HG02763 (cell line): ENCODE measurements around the gene HOXD3.

Experiments used
- ATAC-seq: cut with Tn5 transposase; IDR thresholded peaks from one replicate; pipeline ENCODE4 v1.9.1; 2021; ENCODE audit warnings: mild to moderate bottlenecking, moderate library complexity; ENCODE audit not compliant: unreplicated experiment

The HOXD3 gene

GRCh38 chr2:176121190-176122051 is 35.7 kb upstream of the HOXD3 start:
- ATAC-seq, result no peak

- ATAC-seq, result no peak
Measured at GRCh38 chr2:176122052-176122682, 34.9 kb upstream of the HOXD3 start.

GRCh38 chr2:176122683-176123410 is 34.3 kb upstream of the HOXD3 start, which contains the start of gene HOXD9:
Gene HOXD9, plus strand, starts transcription at chr2:176122719. Its CDS starts 50 bp downstream, at chr2:176122769.
- no peak for ATAC-seq

- no peak for ATAC-seq
Measured at GRCh38 chr2:176123411-176124109, 33.5 kb upstream of the HOXD3 start.

- ATAC-seq, result no peak
Measured at GRCh38 chr2:176124110-176124946, 32.8 kb upstream of the HOXD3 start.

GRCh38 chr2:176124947-176125771 is 31.9 kb upstream of the HOXD3 start:
- no peak for ATAC-seq

GRCh38 chr2:176125772-176126054 is 31.4 kb upstream of the HOXD3 start:
- ATAC-seq, result no peak

- ATAC-seq, result no peak
Measured at GRCh38 chr2:176126929-176127773, 30.0 kb upstream of the HOXD3 start.

GRCh38 chr2:176127774-176128072 is 29.4 kb upstream of the HOXD3 start:
- ATAC-seq, result no peak

- ATAC-seq, result no peak
Measured at GRCh38 chr2:176128172-176128981, 28.7 kb upstream of the HOXD3 start.

GRCh38 chr2:176128982-176129796 is 27.9 kb upstream of the HOXD3 start, which contains the start of gene HOXD8:
Gene HOXD8, plus strand, starts transcription at chr2:176129705. Its CDS starts 662 bp downstream, at chr2:176130367.
- ATAC-seq, result no peak

GRCh38 chr2:176129813-176130146 is 27.3 kb upstream of the HOXD3 start:
- ATAC-seq, result no peak

GRCh38 chr2:176130147-176130956 is 26.8 kb upstream of the HOXD3 start:
- no peak for ATAC-seq

GRCh38 chr2:176130957-176131847 is 25.9 kb upstream of the HOXD3 start:
- ATAC-seq, result no peak

GRCh38 chr2:176131848-176132158 is 25.3 kb upstream of the HOXD3 start:
- no peak for ATAC-seq
